ENCODE measurements around the gene TYROBP. TPM values are rescaled to one million over a fixed set of nuclear protein-coding genes. Genes with fewer than 3 reads are reported as not detected.

The TYROBP gene
- total RNA-seq, 2 experiments from 2014 or later: 0.58 to 1.1 TPM

- peaks cover 21% of the 10 kb centered on the region for H3K36me3 Mint-ChIP-seq (ENCODE audit: low read depth)
- H3K27ac Mint-ChIP-seq: peak overlapping the region; percentile 95
- peak; percentile 95 for DNase-seq
- ChIA-PET POLR2A (interaction anchor here (0.7 to 2.5 kb wide), 7 partner anchors 22 to 236 kb away, joined by 3 to 43 read pairs (median 4); partner anchors contain the start of gene CAPNS1), CTCF (interaction anchor here (1.0 to 2.0 kb wide), 3 partner anchors 21 to 209 kb away, joined by 3 to 9 read pairs (median 5); no protein-coding TSS in a partner anchor)
- peak overlapping the region; percentile 81 for H3K4me3 Mint-ChIP-seq
- no peaks in the 10 kb centered on the region for H3K9me3 Mint-ChIP-seq
- peaks cover 46% of the 10 kb centered on the region for H3K4me1 Mint-ChIP-seq
- no peaks in the 10 kb centered on the region for H3K27me3 Mint-ChIP-seq
Measured at GRCh38 chr19:35903550-35904179, 4.4 kb downstream of the TYROBP start.

DNA sequence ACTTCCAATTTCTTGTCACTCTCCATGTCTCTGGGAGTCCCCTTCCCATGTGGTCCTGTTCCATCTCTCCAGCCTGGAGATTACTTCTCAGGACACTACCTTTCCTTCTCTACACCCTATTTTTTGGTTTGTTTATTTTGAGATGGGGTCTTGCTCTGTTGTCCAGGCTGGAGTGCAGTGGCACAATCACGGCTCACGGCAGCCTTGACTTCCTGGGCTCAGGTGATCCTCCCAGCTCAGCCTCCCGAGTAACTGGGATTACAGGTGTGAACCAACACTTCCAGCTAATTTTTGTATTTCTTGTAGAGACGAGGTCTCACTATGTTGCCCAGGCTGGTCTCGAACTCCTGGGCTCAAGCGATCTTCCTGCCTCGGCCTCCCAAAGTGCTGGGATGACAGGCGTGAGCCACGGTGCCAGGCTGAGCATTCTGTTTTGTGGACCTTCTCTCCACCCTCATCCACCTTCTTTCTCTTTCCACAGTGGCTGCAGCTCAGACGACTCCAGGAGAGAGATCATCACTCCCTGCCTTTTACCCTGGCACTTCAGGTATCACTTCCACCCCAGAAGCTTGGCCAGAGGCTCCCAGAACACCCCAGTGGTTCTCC lies 5.1 kb downstream of the TYROBP start:
- Mint-ChIP-seq H3K4me1 (peaks cover 47% of the 10 kb centered on the region), H3K4me3 (peak overlapping the region; percentile 81), H3K9me3 (no peaks in the 10 kb centered on the region), H3K27me3 (no peaks in the 10 kb centered on the region), H3K36me3 (ENCODE audit: low read depth) (peaks cover 26% of the 10 kb centered on the region), H3K27ac (peak overlapping the region; percentile 95)
- POLR2A ChIA-PET: interaction anchor here (0.7 to 2.5 kb wide), 7 partner anchors 22 to 237 kb away, joined by 3 to 43 read pairs (median 4); partner anchors contain the start of gene CAPNS1
- CTCF ChIA-PET: interaction anchor here (1.0 to 2.0 kb wide), 3 partner anchors 20 to 209 kb away, joined by 3 to 9 read pairs (median 5); no protein-coding TSS in a partner anchor
- DNase-seq: no peak

DNA sequence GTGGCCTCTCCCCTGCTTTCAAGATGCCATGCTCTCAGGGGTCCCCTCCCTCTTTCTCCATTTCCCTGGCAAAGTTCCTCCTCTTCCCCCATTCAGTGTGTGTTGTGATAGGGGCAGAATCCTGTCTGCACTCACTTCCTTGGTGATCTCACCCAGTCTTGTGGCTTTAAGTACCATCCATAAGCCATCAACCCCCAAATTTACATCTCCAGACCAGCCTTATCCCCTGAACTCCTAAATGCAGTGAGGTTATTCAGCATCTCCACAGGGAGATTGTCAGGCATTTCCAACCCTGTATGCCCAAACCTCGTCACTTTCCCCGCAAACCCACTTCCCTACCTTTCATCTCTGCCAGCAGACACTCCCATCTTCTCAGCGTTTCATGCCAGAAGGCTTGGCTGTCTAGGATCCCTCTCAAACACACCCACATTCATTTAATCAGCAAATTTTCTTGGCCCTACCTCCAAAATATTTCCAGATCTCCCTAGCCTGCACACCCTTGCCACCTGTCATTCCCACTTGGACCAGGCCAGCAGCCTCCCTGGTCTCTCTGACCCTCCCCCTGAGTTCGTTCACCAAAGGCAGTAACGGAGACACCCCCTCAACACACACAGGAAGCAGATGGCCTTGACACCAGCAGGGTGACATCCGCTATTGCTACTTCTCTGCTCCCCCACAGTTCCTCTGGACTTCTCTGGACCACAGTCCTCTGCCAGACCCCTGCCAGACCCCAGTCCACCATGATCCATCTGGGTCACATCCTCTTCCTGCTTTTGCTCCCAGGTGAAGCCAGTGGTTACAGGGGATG lies 6.0 kb downstream of the TYROBP start, which contains the start of gene HCST:
TSS of gene HCST (plus strand) at position 676 of the 808 bp plus-strand sequence. CDS start at position 741, 65 bp downstream.
- CTCF ChIA-PET: interaction anchor here (1.8 to 2.0 kb wide), 2 partner anchors 19 to 29 kb away, joined by 9 to 11 read pairs; no protein-coding TSS in a partner anchor
- H3K27me3 Mint-ChIP-seq: no peaks in the 10 kb centered on the region
- no peaks in the 10 kb centered on the region for H3K9me3 Mint-ChIP-seq
- H3K4me1 Mint-ChIP-seq: peaks cover 52% of the 10 kb centered on the region
- peaks cover 35% of the 10 kb centered on the region for H3K36me3 Mint-ChIP-seq (ENCODE audit: low read depth)
- peak; percentile 64 for DNase-seq
- POLR2A ChIA-PET: interaction anchor here (1.3 to 2.5 kb wide), 4 partner anchors 23 to 32 kb away, joined by 3 to 49 read pairs (median 24); no protein-coding TSS in a partner anchor
- peak within 1 kb of the TSS; percentile 81 for H3K4me3 Mint-ChIP-seq
- peak within 1 kb of the TSS; percentile 95 for H3K27ac Mint-ChIP-seq

GRCh38 chr19:35901055-35901644 lies 6.9 kb downstream of the TYROBP start:
- H3K36me3 Mint-ChIP-seq (ENCODE audit: low read depth): peaks cover 41% of the 10 kb centered on the region
- no peaks in the 10 kb centered on the region for H3K9me3 Mint-ChIP-seq
- ChIA-PET CTCF (interaction anchor here (1.8 kb wide), 1 partner anchor 30 kb away, joined by 11 read pairs; no protein-coding TSS in a partner anchor), POLR2A (interaction anchor here (0.6 to 2.3 kb wide), 9 partner anchors 11 to 188 kb away, joined by 3 to 49 read pairs (median 4); partner anchors contain the start of genes LIN37, PSENEN and U2AF1L4)
- peak overlapping the region; percentile 94 for H3K4me3 Mint-ChIP-seq
- H3K4me1 Mint-ChIP-seq: peaks cover 53% of the 10 kb centered on the region
- peak overlapping the region; percentile 95 for H3K27ac Mint-ChIP-seq
- DNase-seq: no peak
- H3K27me3 Mint-ChIP-seq: no peaks in the 10 kb centered on the region

- Mint-ChIP-seq H3K4me3 (peak overlapping the region; percentile 94), H3K4me1 (peaks cover 55% of the 10 kb centered on the region), H3K36me3 (ENCODE audit: low read depth) (peaks cover 49% of the 10 kb centered on the region), H3K27ac (peak overlapping the region; percentile 95), H3K9me3 (no peaks in the 10 kb centered on the region), H3K27me3 (no peaks in the 10 kb centered on the region)
- ChIA-PET POLR2A (interaction anchor here (1.2 to 2.3 kb wide), 5 partner anchors 13 to 187 kb away, joined by 4 to 49 read pairs (median 5); partner anchors contain the start of gene LIN37), CTCF (no interaction called here)
- DNase-seq: peak; percentile 90
Measured at GRCh38 chr19:35899547-35900214, 8.4 kb downstream of the TYROBP start.

DNA sequence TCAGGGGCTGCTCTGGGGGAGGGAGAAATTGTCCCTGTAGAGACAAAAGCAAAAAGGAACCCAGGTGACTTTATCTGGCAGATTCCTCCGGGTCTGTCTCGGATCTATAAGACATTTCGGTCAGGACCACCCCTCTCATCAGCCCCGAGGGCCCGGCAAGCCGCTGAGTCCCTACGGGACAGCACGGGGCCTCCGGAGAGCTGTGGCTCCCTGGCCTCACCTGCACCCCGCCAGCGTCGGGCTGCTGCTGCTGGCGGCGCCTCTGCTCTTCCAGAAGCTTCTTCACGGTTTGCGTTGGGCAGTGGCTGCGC lies 9.6 kb downstream of the TYROBP start:
- Mint-ChIP-seq H3K4me1 (peaks cover 44% of the 10 kb centered on the region), H3K27me3 (no peaks in the 10 kb centered on the region), H3K9me3 (no peaks in the 10 kb centered on the region), H3K27ac (peak overlapping the region; percentile 95), H3K36me3 (ENCODE audit: low read depth) (peaks cover 51% of the 10 kb centered on the region), H3K4me3 (peak overlapping the region; percentile 94)
- CTCF ChIA-PET: interaction anchor here (2.4 kb wide), 1 partner anchor 33 kb away, joined by 9 read pairs; no protein-coding TSS in a partner anchor
- no peak for DNase-seq
- POLR2A ChIA-PET: interaction anchor here (0.8 to 1.5 kb wide), 5 partner anchors 15 to 55 kb away, joined by 3 to 10 read pairs (median 9); no protein-coding TSS in a partner anchor

DNA sequence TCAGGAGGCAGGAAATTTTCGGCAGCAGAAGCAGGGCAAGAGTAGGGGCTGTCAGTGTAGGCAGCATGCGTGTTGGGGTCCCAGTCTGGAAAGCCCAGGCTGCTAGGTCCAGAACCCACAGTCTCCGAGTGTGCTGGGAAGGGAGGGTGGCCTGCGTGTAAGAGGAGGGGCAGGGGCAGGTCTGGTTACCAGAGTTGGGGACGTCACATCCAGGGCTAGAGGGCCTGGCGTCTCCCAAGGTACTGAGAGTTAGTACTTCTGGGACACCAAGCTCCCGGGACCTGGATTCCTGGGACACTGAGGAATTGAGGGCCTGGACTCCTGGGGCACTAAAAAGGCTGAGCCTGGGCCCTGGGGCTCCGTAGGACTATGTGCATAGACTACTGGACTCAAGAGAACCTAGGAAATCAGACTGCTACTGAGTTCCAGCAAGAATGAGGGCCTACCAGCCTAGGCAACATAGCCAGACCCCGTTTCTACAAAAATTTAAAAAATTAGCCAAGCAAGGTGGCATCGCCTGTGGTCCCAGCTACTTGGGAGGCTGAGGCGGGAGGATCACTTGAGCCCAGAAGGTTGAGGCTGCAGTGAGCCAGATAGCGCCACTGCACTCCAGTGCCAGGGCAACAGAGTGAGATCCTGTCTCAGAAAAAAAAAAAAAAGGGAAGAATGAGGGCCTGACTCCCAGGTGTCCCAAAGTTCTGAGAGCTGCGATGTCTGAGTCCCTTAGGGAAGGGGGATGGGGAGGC lies 10.2 kb downstream of the TYROBP start:
- DNase-seq: no peak
- CTCF ChIA-PET: interaction anchor here (2.4 kb wide), 1 partner anchor 33 kb away, joined by 9 read pairs; no protein-coding TSS in a partner anchor
- H3K9me3 Mint-ChIP-seq: no peaks in the 10 kb centered on the region
- H3K27ac Mint-ChIP-seq: peak overlapping the region; percentile 95
- POLR2A ChIA-PET: interaction anchor here (0.8 to 1.5 kb wide), 5 partner anchors 14 to 56 kb away, joined by 3 to 10 read pairs (median 9); no protein-coding TSS in a partner anchor
- peaks cover 51% of the 10 kb centered on the region for H3K36me3 Mint-ChIP-seq (ENCODE audit: low read depth)
- peaks cover 42% of the 10 kb centered on the region for H3K4me1 Mint-ChIP-seq
- peak overlapping the region; percentile 94 for H3K4me3 Mint-ChIP-seq
- no peaks in the 10 kb centered on the region for H3K27me3 Mint-ChIP-seq

GRCh38 chr19:35896643-35897040 lies 11.5 kb downstream of the TYROBP start:
- no peaks in the 10 kb centered on the region for H3K27me3 Mint-ChIP-seq
- POLR2A ChIA-PET: interaction anchor here (1.1 kb wide), 1 partner anchor 33 kb away, joined by 3 read pairs; no protein-coding TSS in a partner anchor
- H3K4me3 Mint-ChIP-seq: no peak overlapping the region
- no peak for DNase-seq
- H3K9me3 Mint-ChIP-seq: no peaks in the 10 kb centered on the region
- CTCF ChIA-PET: interaction anchor here (0.7 to 2.4 kb wide), 2 partner anchors 13 to 35 kb away, joined by 4 to 9 read pairs; no protein-coding TSS in a partner anchor
- H3K27ac Mint-ChIP-seq: no peak overlapping the region
- H3K4me1 Mint-ChIP-seq: peaks cover 32% of the 10 kb centered on the region
- H3K36me3 Mint-ChIP-seq (ENCODE audit: low read depth): peaks cover 56% of the 10 kb centered on the region

- Mint-ChIP-seq H3K4me3 (peak overlapping the region; percentile 8), H3K36me3 (ENCODE audit: low read depth) (peaks cover 57% of the 10 kb centered on the region), H3K27ac (no peak overlapping the region), H3K9me3 (no peaks in the 10 kb centered on the region), H3K4me1 (peaks cover 30% of the 10 kb centered on the region), H3K27me3 (no peaks in the 10 kb centered on the region)
- CTCF ChIA-PET: no interaction called here
- no peak for DNase-seq
- POLR2A ChIA-PET: interaction anchor here (1.1 kb wide), 1 partner anchor 34 kb away, joined by 3 read pairs; no protein-coding TSS in a partner anchor
Measured at GRCh38 chr19:35895911-35896642, 12.0 kb downstream of the TYROBP start.

- CTCF ChIA-PET: interaction anchor here (0.9 to 1.3 kb wide), 2 partner anchors 12 to 37 kb away, joined by 3 read pairs; no protein-coding TSS in a partner anchor
- Mint-ChIP-seq H3K36me3 (ENCODE audit: low read depth) (peaks cover 69% of the 10 kb centered on the region), H3K4me1 (peaks cover 25% of the 10 kb centered on the region), H3K27me3 (no peaks in the 10 kb centered on the region), H3K9me3 (no peaks in the 10 kb centered on the region), H3K4me3 (no peak overlapping the region), H3K27ac (no peak overlapping the region)
- no peak for DNase-seq
- POLR2A ChIA-PET: no interaction called here
Measured at GRCh38 chr19:35894342-35894741, 13.8 kb downstream of the TYROBP start.
